Tibial nerve (tissue), 3 donors: Measurements from ENCODE around the gene FDXR.

Experiments
- CTCF ChIP-seq, 5 experiments: fragments of 200-600 bp in 3 of 5; fragments of 450-650 bp in 2 of 5; sonication (generic) in 3 of 5; IDR thresholded peaks; one replicate each; pipeline ENCODE4 v1.5.1; 2016 to 2019; ENCODE audit warnings: antibody characterized with exemption in 5 of 5, mild to moderate bottlenecking in 3 of 5, moderate library complexity in 2 of 5
- POLR2A ChIP-seq, 2 donors: fragments of 450-650 bp; IDR thresholded peaks; one replicate each; pipeline ENCODE4 v1.6.1; 2017; ENCODE audit warnings: antibody characterized with exemption in 2 of 2, mild to moderate bottlenecking in 2 of 2, moderate library complexity in 2 of 2

GRCh38 chr17:74857191-74857590 is 15.6 kb downstream of the FDXR start:
- TF ChIP-seq CTCF (IDR thresholded peaks at IDR 0.05): no peak
- no peak for TF ChIP-seq POLR2A (IDR thresholded peaks at IDR 0.05)
